ENCODE measurements around the gene PON3. TPM values are rescaled to one million over a fixed set of nuclear protein-coding genes. Genes with fewer than 3 reads are reported as not detected.
A peak's percentile ranks its signal among the peaks of the same experiment; 100 is the strongest.

The PON3 gene
- not detected in 2 replicates for total RNA-seq (ENCODE audit: low replicate concordance)

GRCh38 chr7:95396136-95397032, at the start of gene PON3:
TSS of gene PON3 (minus strand) at chr7:95396375. CDS start at chr7:95396350, 25 bp downstream.
- Histone ChIP-seq H3K9ac (no peak within 1 kb of the TSS), H3K27me3 (no peaks in the 10 kb centered on the region), H3K36me3 (no peaks in the 10 kb centered on the region), H2AFZ (replicated peaks) (no peak within 1 kb of the TSS), H3F3A (ENCODE audit: low read depth) (no peaks in the 10 kb centered on the region), H4K20me1 (ENCODE audit: low read depth) (no peaks in the 10 kb centered on the region), H3K4me3 (no peak within 1 kb of the TSS), H3K4me2 (no peak within 1 kb of the TSS), H3K9me3 (ENCODE audit: low read depth) (no peaks in the 10 kb centered on the region), H3K79me2 (ENCODE audit: low read depth) (no peaks in the 10 kb centered on the region), H3K4me1 (peaks cover 5% of the 10 kb centered on the region), H3K27ac (no peak within 1 kb of the TSS)
- Mint-ChIP-seq H3K9me3 (peaks cover 4% of the 10 kb centered on the region), H3K36me3 (peaks cover 3% of the 10 kb centered on the region), H3K27ac (no peak within 1 kb of the TSS), H3K27me3 (ENCODE audit: insufficient read depth, low read depth) (peaks cover 4% of the 10 kb centered on the region), H3K4me3 (no peak within 1 kb of the TSS), H3K4me1 (no peaks in the 10 kb centered on the region)
- TF ChIP-seq EZH2 (IDR thresholded peaks at IDR 0.05) (no peak), CTCF (IDR thresholded peaks at IDR 0.05) (no peak), EZH2phosphoT487 (IDR thresholded peaks at IDR 0.05) (no peak)
- no peak for DNase-seq (ENCODE audit: low spot score)

GRCh38 chr7:95444796-95445195, 48.6 kb upstream of the PON3 start:
- H4K20me1 ChIP-seq (ENCODE audit: low read depth) = no peaks in the 10 kb centered on the region
- Mint-ChIP-seq H3K27ac (no peak overlapping the region), H3K9me3 (no peaks in the 10 kb centered on the region), H3K4me3 (no peak overlapping the region), H3K27me3 (ENCODE audit: insufficient read depth, low read depth) (peaks cover 3% of the 10 kb centered on the region), H3K4me1 (peaks cover 15% of the 10 kb centered on the region), H3K36me3 (peaks cover 3% of the 10 kb centered on the region)
- no peaks in the 10 kb centered on the region for H3K36me3 ChIP-seq
- DNase-seq (ENCODE audit: low spot score) = no peak
- no peaks in the 10 kb centered on the region for H3K27me3 ChIP-seq
- H3K4me3 ChIP-seq = no peak overlapping the region
- H3K4me2 ChIP-seq = no peak overlapping the region
- no peak overlapping the region for H3K9ac ChIP-seq
- H3K9me3 ChIP-seq (ENCODE audit: low read depth) = no peaks in the 10 kb centered on the region
- no peaks in the 10 kb centered on the region for H3F3A ChIP-seq (ENCODE audit: low read depth)
- no peak for TF ChIP-seq EZH2phosphoT487 (IDR thresholded peaks at IDR 0.05)
- TF ChIP-seq CTCF (IDR thresholded peaks at IDR 0.05) = no peak
- TF ChIP-seq EZH2 (IDR thresholded peaks at IDR 0.05) = no peak
- no peaks in the 10 kb centered on the region for H3K79me2 ChIP-seq (ENCODE audit: low read depth)
- no peak overlapping the region for H2AFZ ChIP-seq (replicated peaks)
- no peak overlapping the region for H3K27ac ChIP-seq
- no peaks in the 10 kb centered on the region for H3K4me1 ChIP-seq

- Histone ChIP-seq H3K27me3 (no peaks in the 10 kb centered on the region), H4K20me1 (ENCODE audit: low read depth) (no peaks in the 10 kb centered on the region), H2AFZ (replicated peaks) (no peak overlapping the region), H3K4me1 (no peaks in the 10 kb centered on the region), H3K79me2 (ENCODE audit: low read depth) (no peaks in the 10 kb centered on the region), H3K27ac (no peak overlapping the region), H3K36me3 (no peaks in the 10 kb centered on the region), H3K9ac (no peak overlapping the region), H3F3A (ENCODE audit: low read depth) (no peaks in the 10 kb centered on the region), H3K4me2 (no peak overlapping the region), H3K9me3 (ENCODE audit: low read depth) (no peaks in the 10 kb centered on the region), H3K4me3 (no peak overlapping the region)
- Mint-ChIP-seq H3K9me3 (no peaks in the 10 kb centered on the region), H3K36me3 (peaks cover 5% of the 10 kb centered on the region), H3K4me3 (no peak overlapping the region), H3K4me1 (peaks cover 23% of the 10 kb centered on the region), H3K27ac (peak overlapping the region; percentile 2), H3K27me3 (ENCODE audit: insufficient read depth, low read depth) (peaks cover 6% of the 10 kb centered on the region)
- no peak for DNase-seq (ENCODE audit: low spot score)
- TF ChIP-seq EZH2phosphoT487 (IDR thresholded peaks at IDR 0.05) (no peak), CTCF (IDR thresholded peaks at IDR 0.05) (no peak), EZH2 (IDR thresholded peaks at IDR 0.05) (no peak)
Measured at GRCh38 chr7:95441042-95441823, 45.1 kb upstream of the PON3 start.

All from neural progenitor cell (in vitro differentiated cells).